Astrocyte (in vitro differentiated cells and primary cell): ENCODE data around the gene OR1S1.

Experiments used
- CTCF ChIP-seq: IDR thresholded peaks from 2 replicates; pipeline ENCODE4 v1.5.1; 2011; ENCODE audit warnings: low read depth, mild to moderate bottlenecking, inconsistent platforms, low read length, moderate library complexity; ENCODE audit not compliant: insufficient read depth
- EZH2 ChIP-seq: IDR thresholded peaks from 2 replicates; pipeline ENCODE4 v1.6.1; 2012; ENCODE audit warnings: mild to moderate bottlenecking, low read length, inconsistent platforms; ENCODE audit not compliant: insufficient read depth

- TF ChIP-seq CTCF (no peak), EZH2 (no peak)
These were observed 10.2 kb downstream of the OR1S1 start for GRCh38 chr11:58222721-58223120.
